Loucy (cell line): Measurements from ENCODE around the gene FOSL1.
A peak's percentile ranks its signal among the peaks of the same experiment; 100 is the strongest.

ENCODE experiments used
- H2AFZ ChIP-seq: fragments of 200-600 bp; sonication (generic); 2 replicates; pipeline ENCODE4 v1.6.0; 2016; ENCODE audit warnings: antibody characterized with exemption, mild to moderate bottlenecking, low read length, moderate library complexity
- H3F3A ChIP-seq: fragments of 200-600 bp; 2 replicates; pipeline ENCODE4 v1.6.0; 2016; ENCODE audit warnings: antibody characterized with exemption, low read depth, mild to moderate bottlenecking
- H3K27me3 ChIP-seq: fragments of 200-600 bp; sonication (generic); 2 replicates; pipeline ENCODE4 v1.6.1; 2014; ENCODE audit warnings: low read length, mild to moderate bottlenecking; ENCODE audit not compliant: insufficient read depth, poor library complexity, severe bottlenecking
- H3K36me3 ChIP-seq: fragments of 200-600 bp; sonication (generic); 2 replicates; pipeline ENCODE4 v1.6.1; 2016; ENCODE audit warnings: low read length; ENCODE audit not compliant: insufficient read depth
- H3K4me1 ChIP-seq: fragments of 200-600 bp; sonication (generic); 2 replicates; pipeline ENCODE4 v1.5.1; 2014; ENCODE audit warnings: low read length, mild to moderate bottlenecking; ENCODE audit not compliant: insufficient read depth, poor library complexity, severe bottlenecking
- H3K4me2 ChIP-seq: fragments of 200-600 bp; sonication (generic); 2 replicates; pipeline ENCODE4 v1.6.0; 2014; ENCODE audit warnings: antibody characterized with exemption, low read length, low read depth, mild to moderate bottlenecking; ENCODE audit not compliant: poor library complexity, severe bottlenecking
- H3K4me3 ChIP-seq: fragments of 200-600 bp; sonication (generic); 2 replicates; pipeline ENCODE4 v1.5.1; 2014; ENCODE audit warnings: low read length, mild to moderate bottlenecking, mixed read lengths; ENCODE audit not compliant: poor library complexity, severe bottlenecking
- H3K79me2 ChIP-seq: fragments of 200-600 bp; sonication (generic); 2 replicates; pipeline ENCODE4 v1.6.1; 2014; ENCODE audit warnings: low read length; ENCODE audit not compliant: insufficient read depth
- H3K9ac ChIP-seq: fragments of 200-600 bp; sonication (generic); 2 replicates; pipeline ENCODE4 v1.6.0; 2014; ENCODE audit warnings: mild to moderate bottlenecking, low read depth, low read length, moderate library complexity; ENCODE audit not compliant: poor library complexity, severe bottlenecking
- H3K9me2 ChIP-seq: fragments of 200-600 bp; sonication (generic); replicated peaks from 2 replicates; pipeline ENCODE4 v1.6.1; 2016; ENCODE audit warnings: low read depth, low read length, mixed read lengths
- H3K9me3 ChIP-seq: fragments of 200-600 bp; sonication (generic); 2 replicates; pipeline ENCODE4 v1.6.1; 2014; ENCODE audit warnings: mild to moderate bottlenecking, antibody characterized with exemption, low read length, low read depth; ENCODE audit not compliant: insufficient read depth
- H4K20me1 ChIP-seq: fragments of 200-600 bp; sonication (generic); 2 replicates; pipeline ENCODE4 v1.6.0; 2014; ENCODE audit warnings: antibody characterized with exemption, low read length, mild to moderate bottlenecking; ENCODE audit not compliant: insufficient read depth, poor library complexity, severe bottlenecking
- CTCF ChIP-seq: fragments of 200-600 bp; sonication (generic); conservative IDR thresholded peaks from 2 replicates; pipeline ENCODE4 v1.5.1; 2014; ENCODE audit warnings: mild to moderate bottlenecking, antibody characterized with exemption, low read length
- EZH2phosphoT487 ChIP-seq: fragments of 200-600 bp; IDR thresholded peaks from 2 replicates; pipeline ENCODE4 v1.6.1; 2018; ENCODE audit warnings: antibody characterized with exemption, mild to moderate bottlenecking, moderate library complexity, borderline replicate concordance

FOSL1 gene

DNA sequence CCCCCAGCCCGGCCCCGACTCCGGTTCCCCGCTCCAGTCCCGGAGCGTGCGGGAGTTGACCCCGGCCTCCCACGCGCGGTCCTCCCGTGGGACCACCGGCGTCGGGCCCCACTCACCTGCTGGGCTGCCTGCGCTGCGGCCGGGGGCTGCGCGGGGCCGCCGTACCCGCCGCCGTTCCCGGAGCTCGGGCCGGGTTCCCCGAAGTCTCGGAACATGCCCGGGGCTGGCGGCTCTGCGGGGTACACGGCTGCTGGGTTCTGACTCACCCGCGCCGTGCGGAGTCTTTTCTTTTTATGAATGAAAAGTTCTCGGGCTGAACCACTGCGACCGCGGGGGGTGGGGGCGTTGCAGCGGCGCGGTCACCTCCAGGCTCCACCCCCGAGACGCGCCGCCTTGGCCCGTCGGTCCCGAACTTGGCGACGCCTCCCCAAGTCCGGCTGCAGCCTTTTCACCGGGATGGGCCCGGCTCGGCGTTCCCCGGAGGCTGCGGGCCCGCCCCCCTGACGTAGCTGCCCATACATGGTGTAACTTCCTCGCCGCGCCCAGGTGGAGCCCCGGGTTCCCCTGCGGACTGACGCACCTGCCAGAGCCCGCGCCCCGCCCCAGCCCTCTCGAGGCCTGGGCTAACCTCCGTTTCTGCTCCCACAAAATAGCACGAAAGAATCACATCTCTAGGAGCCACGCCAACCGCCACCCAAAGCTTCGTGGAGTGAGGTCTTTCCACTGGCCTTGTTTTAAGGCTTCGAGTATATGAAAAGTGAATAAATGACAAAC, at the start of gene FOSL1:
Gene FOSL1, minus strand, starts transcription at position 264 of the 774 bp plus-strand sequence. Its CDS starts 49 bp downstream, at position 215.
- TF ChIP-seq CTCF (no peak), EZH2phosphoT487 (no peak)
- H3K79me2 ChIP-seq, result no peaks in the 10 kb centered on the region

GRCh38 chr11:65947603-65948125, 47.5 kb upstream of the FOSL1 start:
- Histone ChIP-seq H3K9me2 (no peaks in the 10 kb centered on the region), H3K4me3 (no peak overlapping the region), H3K9me3 (no peaks in the 10 kb centered on the region), H3F3A (no peaks in the 10 kb centered on the region), H3K79me2 (no peaks in the 10 kb centered on the region), H3K36me3 (no peaks in the 10 kb centered on the region), H2AFZ (no peak overlapping the region; the same call in 1 of the 2 replicates), H4K20me1 (no peaks in the 10 kb centered on the region), H3K4me1 (no peaks in the 10 kb centered on the region), H3K9ac (no peak overlapping the region), H3K27me3 (no peaks in the 10 kb centered on the region), H3K4me2 (no peak overlapping the region)
- TF ChIP-seq EZH2phosphoT487, result no peak
- no peak for TF ChIP-seq CTCF

More for the DNA sequence above, at the start of gene FOSL1:
- peak within 1 kb of the TSS; percentile 57 for H3K4me3 ChIP-seq
- no peaks in the 10 kb centered on the region for H4K20me1 ChIP-seq
- H2AFZ ChIP-seq, result peak within 1 kb of the TSS; percentile 53; the same call in 1 of the 2 replicates
- H3K9me2 ChIP-seq, result no peaks in the 10 kb centered on the region
- no peaks in the 10 kb centered on the region for H3K36me3 ChIP-seq
- no peaks in the 10 kb centered on the region for H3F3A ChIP-seq
- no peaks in the 10 kb centered on the region for H3K9me3 ChIP-seq
- H3K9ac ChIP-seq, result no peak within 1 kb of the TSS
- H3K4me1 ChIP-seq, result peaks cover 7% of the 10 kb centered on the region
- H3K27me3 ChIP-seq, result no peaks in the 10 kb centered on the region
- H3K4me2 ChIP-seq, result peak within 1 kb of the TSS; percentile 69

DNA sequence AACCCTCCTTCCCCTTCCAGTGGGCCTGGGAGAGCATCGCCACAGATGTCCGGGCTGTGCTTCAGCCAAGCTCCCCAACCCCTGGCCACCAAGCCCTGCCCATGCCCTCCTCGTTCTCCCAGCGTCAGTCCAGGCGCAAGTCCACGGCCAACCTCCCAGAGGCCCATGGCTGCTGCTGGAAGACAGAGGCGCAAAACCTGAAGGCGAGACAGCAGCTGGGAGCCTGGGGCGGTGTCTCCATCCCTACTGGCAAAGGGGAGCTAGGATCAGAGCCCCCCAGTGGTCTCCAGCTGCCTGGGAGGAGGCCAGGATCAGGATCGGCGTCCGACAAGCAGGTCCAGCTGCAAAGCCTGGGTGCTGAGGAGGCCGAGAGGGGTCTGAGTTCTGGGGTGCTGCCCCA, 46.9 kb upstream of the FOSL1 start:
- Histone ChIP-seq H3K4me2 (no peak overlapping the region), H3F3A (no peaks in the 10 kb centered on the region), H3K27me3 (no peaks in the 10 kb centered on the region), H3K9ac (no peak overlapping the region), H3K36me3 (no peaks in the 10 kb centered on the region), H3K4me3 (no peak overlapping the region), H3K4me1 (no peaks in the 10 kb centered on the region), H3K79me2 (no peaks in the 10 kb centered on the region), H4K20me1 (no peaks in the 10 kb centered on the region), H3K9me2 (no peaks in the 10 kb centered on the region), H2AFZ (no peak overlapping the region), H3K9me3 (no peaks in the 10 kb centered on the region)
- TF ChIP-seq CTCF, result no peak
- no peak for TF ChIP-seq EZH2phosphoT487
